IPS-NIHi11 (cell line): ENCODE results near the gene ETHE1.
A peak's percentile ranks its signal among the peaks of the same experiment; 100 is the strongest.

Source experiments
- DNase-seq: peaks from one replicate; pipeline ENCODE4 v3.0.0; 2012; ENCODE audit warnings: mixed read lengths, low spot score

Gene ETHE1

GRCh38 chr19:43489310-43489709 lies 37.7 kb downstream of the ETHE1 start:
- no peak for DNase-seq

- no peak for DNase-seq
These were observed 38.8 kb downstream of the ETHE1 start for GRCh38 chr19:43488179-43488578.

DNA sequence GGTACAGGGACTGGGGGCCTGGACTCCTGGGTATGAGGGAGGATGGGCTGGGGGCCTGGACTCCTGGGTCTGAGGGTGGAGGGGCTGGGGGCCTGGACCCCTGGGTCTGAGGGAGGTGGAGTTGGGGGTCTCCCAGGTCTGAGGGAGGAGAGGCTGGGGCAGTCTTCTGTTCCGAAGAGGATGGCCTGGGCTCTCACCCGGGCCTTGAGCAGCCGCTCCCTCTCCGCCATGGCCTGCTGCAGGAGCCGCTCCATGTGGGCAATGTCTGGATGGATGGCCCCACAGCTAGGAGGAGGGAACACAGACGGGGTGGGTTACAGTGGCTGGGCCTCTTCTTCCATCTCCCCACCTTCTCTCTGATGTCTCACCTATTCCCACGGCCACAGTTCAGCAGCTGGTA lies 40.6 kb downstream of the ETHE1 start:
- no peak for DNase-seq

- DNase-seq = no peak
These were observed 41.0 kb downstream of the ETHE1 start for GRCh38 chr19:43485951-43486350.

DNA sequence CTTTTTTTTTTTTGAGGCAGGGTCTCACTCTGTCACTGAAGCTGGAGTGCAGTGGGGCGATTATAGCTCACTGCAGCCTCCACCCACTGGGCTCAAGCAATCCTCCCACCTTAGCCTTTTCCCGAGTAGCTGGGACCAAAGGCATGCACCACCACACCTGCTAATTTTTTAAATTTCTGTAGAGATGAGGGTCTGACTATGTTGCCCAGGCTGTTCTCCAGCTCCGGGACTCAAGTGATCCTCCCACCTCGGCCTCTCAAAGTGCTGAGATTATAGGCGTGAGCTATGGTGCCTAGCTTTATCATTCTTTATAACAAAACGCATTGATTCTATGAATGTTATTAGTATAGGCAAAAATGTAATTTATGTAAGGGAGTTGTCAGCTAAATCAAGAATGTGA lies 43.7 kb downstream of the ETHE1 start:
- DNase-seq = no peak

- DNase-seq = no peak
These were observed 44.8 kb downstream of the ETHE1 start for GRCh38 chr19:43482193-43482592.

DNA sequence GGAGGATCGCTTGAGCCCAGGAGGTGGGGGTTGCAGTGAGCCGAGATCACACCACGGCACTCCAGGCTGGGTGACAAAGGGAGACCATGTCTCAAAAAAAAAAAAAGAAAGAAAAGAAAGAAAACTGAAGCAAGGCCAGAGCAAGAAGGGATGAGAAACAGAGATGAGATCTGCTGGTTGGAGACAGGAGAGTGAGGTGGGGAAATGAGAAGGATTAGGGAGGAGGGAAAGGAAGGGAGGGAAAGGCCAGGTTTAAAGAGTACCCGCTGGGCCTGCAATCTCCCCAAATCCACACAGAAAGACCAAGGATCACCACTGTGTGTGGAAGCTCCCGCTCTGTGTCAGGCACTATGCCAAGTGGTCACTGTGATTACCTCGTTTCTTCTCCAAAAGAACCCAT lies 45.3 kb downstream of the ETHE1 start:
- no peak for DNase-seq

GRCh38 chr19:43480574-43480973 lies 46.4 kb downstream of the ETHE1 start:
- DNase-seq = no peak

DNA sequence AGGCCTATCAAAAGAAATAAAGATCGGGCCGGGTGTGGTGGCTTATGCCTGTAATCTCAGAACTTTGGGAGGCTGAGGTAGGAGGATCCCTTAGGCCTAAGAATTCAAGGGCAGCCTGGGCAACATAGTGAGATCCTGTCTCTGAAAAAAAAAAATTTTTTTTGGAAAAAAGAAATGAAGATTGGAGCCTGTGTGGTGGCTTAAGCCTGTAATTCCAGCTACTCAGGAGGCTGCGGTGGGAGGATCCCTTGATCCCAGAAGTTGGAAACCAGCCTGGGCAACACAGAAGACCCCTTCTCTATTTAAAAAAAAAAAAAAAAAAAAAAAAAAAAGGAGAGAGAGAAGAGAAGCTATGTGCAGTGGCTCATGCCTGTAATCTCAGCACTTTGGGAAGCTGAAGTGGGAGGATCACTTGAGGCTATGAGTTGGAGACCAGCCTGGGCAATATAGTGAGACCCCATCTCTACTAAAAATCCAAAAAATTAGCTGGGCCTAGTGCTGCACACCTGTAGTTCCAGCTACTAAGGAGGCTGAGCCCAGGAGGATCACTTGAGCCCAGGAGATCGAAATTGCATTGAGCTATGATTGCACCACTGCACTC lies 46.9 kb downstream of the ETHE1 start:
- no peak for DNase-seq

- no peak for DNase-seq
These were observed 47.8 kb downstream of the ETHE1 start for GRCh38 chr19:43479226-43479625.

DNA sequence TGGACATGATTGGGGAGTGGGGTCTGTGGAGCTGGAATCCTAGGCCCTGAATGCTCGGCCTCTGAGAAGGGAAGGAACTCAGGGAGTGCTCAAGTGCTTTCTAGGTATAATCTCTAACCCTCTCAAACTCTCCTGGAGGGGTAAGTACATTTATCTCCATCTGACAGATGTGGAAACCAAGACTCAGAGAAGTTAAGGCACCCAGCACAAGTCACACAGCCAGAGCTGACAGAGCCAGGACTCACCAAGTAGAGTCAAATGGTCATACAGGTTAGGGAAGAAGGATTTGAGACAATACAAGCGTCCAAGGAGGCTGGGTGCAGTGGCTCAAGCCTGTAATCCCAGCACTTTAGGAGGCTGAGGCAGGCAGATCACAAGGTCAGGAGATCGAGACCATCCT lies 48.7 kb downstream of the ETHE1 start:
- no peak for DNase-seq

GRCh38 chr19:43476606-43477005 lies 50.4 kb downstream of the ETHE1 start:
- no peak for DNase-seq

- DNase-seq = peak; percentile 99
These were observed 51.9 kb downstream of the ETHE1 start for GRCh38 chr19:43474986-43475705.

- DNase-seq = no peak
These were observed 52.5 kb downstream of the ETHE1 start for GRCh38 chr19:43474487-43474886.

- no peak for DNase-seq
These were observed 55.9 kb downstream of the ETHE1 start for GRCh38 chr19:43471091-43471490.

DNA sequence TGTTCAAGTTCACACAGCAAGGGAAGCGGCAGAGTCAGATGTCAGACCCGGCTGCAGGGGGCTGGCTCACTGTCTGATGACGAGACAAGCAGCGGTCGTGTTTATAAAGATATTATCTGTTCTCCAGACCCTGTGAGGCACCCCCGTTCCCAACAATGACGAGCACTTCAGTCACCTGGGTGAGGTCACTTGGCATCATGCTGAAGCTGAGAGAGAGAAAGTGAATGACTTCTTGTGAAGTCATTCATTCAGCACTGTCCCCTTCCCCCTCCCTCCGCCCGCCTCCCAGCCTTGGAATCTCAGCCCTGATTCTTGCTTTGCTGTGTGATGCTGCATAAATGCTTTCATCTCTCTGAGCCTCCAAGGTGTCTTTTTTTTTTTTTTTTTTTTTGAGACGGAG lies 56.7 kb downstream of the ETHE1 start:
- no peak for DNase-seq

- DNase-seq = no peak
These were observed 57.9 kb downstream of the ETHE1 start for GRCh38 chr19:43469160-43469480.

DNA sequence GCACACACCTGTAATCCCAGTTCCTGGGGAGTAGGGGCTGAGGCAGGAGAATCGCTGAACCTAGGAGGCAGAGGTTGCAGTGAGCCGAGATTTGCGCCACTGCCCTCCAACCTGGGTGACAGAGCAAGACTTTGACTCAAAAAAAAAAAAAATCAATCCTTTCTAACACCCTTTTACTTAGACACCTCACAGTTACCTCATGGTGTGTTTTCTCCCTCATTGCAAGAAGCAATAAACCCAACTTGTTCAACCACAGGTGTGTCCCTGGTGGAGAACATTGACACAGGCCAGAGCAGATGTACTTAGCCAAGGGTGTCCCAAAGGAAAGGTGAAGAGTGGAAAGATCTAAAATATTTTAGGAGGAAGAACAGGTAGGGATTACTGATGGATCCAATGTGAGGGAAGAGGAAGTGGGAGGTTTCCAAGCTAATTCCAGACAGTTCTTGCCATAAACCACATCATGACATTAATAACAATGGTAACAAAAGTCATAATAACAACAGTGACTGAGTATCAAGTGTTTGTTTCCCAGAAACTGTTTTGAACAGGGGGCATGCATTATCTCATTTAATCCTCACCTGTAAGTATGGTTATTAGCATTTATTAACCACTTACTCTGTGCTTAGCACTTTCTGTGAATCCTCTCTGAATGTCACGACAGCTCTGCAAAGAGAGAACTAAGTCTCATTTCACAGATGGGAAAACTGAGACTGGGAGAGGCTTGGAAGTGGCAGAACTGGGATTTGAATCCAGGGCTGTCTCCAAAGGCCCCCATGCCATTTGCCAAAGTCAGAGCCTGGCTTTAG lies 58.4 kb downstream of the ETHE1 start:
- no peak for DNase-seq

GRCh38 chr19:43467730-43468129 lies 59.3 kb downstream of the ETHE1 start:
- DNase-seq = no peak

- DNase-seq = no peak
These were observed 59.7 kb downstream of the ETHE1 start for GRCh38 chr19:43467276-43467675.

GRCh38 chr19:43466793-43467192 lies 60.2 kb downstream of the ETHE1 start:
- DNase-seq = no peak

DNA sequence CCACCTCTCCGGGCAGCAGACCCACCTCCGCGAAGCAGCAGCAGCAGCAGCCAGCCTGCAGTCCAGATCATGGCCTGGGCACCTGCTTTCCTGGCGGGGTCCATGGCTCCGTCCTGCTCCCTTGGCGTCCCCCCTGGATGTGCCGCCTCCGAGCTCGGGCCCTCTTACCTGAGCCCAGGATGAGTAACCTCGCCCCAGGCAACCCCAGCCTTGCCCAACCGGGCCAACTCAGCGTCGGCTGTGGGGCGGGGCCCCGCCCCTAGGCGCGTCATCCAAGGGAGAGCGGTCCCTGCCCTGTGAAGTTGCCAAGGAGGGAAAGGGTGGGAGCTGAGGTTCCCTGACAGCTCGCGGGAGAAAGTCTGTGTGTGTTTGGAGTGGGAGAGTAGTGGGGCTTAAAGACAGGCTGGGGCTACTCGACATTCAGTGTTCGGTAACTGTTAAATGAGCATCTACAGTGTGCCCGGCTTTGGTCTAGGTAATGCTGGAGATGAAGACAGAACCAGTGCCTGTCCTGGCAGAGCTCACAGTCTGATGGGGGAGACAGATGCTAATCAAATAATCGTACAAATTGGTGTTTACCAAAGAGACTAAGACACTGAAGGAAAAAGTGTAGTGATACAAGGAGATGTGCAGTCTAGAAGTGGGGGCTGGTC lies 61.4 kb downstream of the ETHE1 start, which contains the start of gene LYPD3:
Gene LYPD3 (minus strand): TSS at position 141 of the 653 bp plus-strand sequence. CDS start 37 bp downstream, at position 104.
- DNase-seq = peak; percentile 61
